Endothelial cell of umbilical vein (primary cell): Measurements from ENCODE around the gene GNA12. TPM values are rescaled to one million over a fixed set of nuclear protein-coding genes. Genes with fewer than 3 reads are reported as not detected.

Experiments used
- BruUV-seq: library from RNA; stranded (reverse); fragments of 400-500 nt; replicated peaks from 2 replicates; lab custom pipeline; 2021; lab: Mats Ljungman, UMichigan
- CTCF ChIA-PET: fragments of 300-600, 350-600 bp; sonication (Branson Sonifier 250); formaldehyde crosslinking; loops from one replicate; lab custom pipeline; 2021; ENCODE audit warnings: antibody characterized with exemption, inconsistent platforms; lab: Charles Lee
- POLR2A ChIA-PET: fragments of 300-600, 350-600 bp; sonication (Branson Sonifier 250); formaldehyde crosslinking; loops from one replicate; lab custom pipeline; 2021; ENCODE audit warnings: antibody characterized with exemption, inconsistent platforms; lab: Charles Lee
- DNase-seq: peaks from one replicate; pipeline ENCODE4 v3.0.0-alpha.2; 2011; ENCODE audit warnings: low read depth, low spot score
- FAIRE-seq: peaks from 2 replicates; lab custom pipeline; 2011; peaks lifted over from hg19 to GRCh38; lab: Jason Lieb, UNC
- H2AFZ ChIP-seq: 2 replicates; pipeline ENCODE4 v1.6.0; 2012; ENCODE audit warnings: low read depth, low read length, control low read depth, inconsistent platforms
- H3K27ac ChIP-seq: 2 replicates; pipeline ENCODE4 v1.5.1; 2011; ENCODE audit warnings: low read depth, mild to moderate bottlenecking, control low read depth, low read length, moderate library complexity; ENCODE audit not compliant: insufficient read depth
- H3K27me3 ChIP-seq, 2 experiments: 2 replicates each; pipeline versions ENCODE4 v1.6.0 to v1.6.1; 2011; ENCODE audit warnings: low read length in 2 of 2, mixed read lengths in 1 of 2; ENCODE audit not compliant: control insufficient read depth in 2 of 2, insufficient read depth in 2 of 2
- H3K36me3 ChIP-seq, 2 experiments: 2 replicates in 1 of 2; 3 replicates in 1 of 2; pipeline ENCODE4 v1.5.1; 2011; ENCODE audit warnings: low read length in 2 of 2, mild to moderate bottlenecking in 1 of 2, moderate library complexity in 1 of 2; ENCODE audit not compliant: control insufficient read depth in 2 of 2, insufficient read depth in 2 of 2; ENCODE audit errors: extremely low read depth in 1 of 2
- H3K4me1 ChIP-seq: 3 replicates; pipeline ENCODE4 v1.5.1; 2011; ENCODE audit warnings: mild to moderate bottlenecking, low read length; ENCODE audit not compliant: control insufficient read depth, insufficient read depth; ENCODE audit errors: extremely low read depth
- H3K4me2 ChIP-seq: 2 replicates; pipeline ENCODE4 v1.6.1; 2011; ENCODE audit warnings: low read length, control low read depth, mixed read lengths; ENCODE audit not compliant: insufficient read depth
- H3K4me3 ChIP-seq, 3 experiments: fragments of 200-600 bp in 1 of 3; sonication (generic), shearing (Covaris generic) in 1 of 3; replicated peaks in 1 of 3; 2 replicates each; pipeline ENCODE4 v1.5.1; 2011 to 2016; ENCODE audit warnings: control low read depth in 3 of 3, low read length in 3 of 3, mild to moderate bottlenecking in 2 of 3, inconsistent platforms in 1 of 3, low read depth in 1 of 3, moderate library complexity in 1 of 3; ENCODE audit not compliant: insufficient read depth in 1 of 3
- H3K79me2 ChIP-seq: 2 replicates; pipeline ENCODE4 v1.6.0; 2012; ENCODE audit warnings: low read length, inconsistent platforms; ENCODE audit not compliant: control insufficient read depth, insufficient read depth
- H3K9ac ChIP-seq: replicated peaks from 2 replicates; pipeline ENCODE3; 2011; ENCODE audit warnings: low read length, control low read depth; ENCODE audit not compliant: insufficient read depth; ENCODE audit errors: extremely low read depth
- H3K9me1 ChIP-seq: replicated peaks from 3 replicates; pipeline ENCODE4 v1.6.0; 2011; ENCODE audit warnings: mild to moderate bottlenecking, low read length; ENCODE audit not compliant: control insufficient read depth, insufficient read depth; ENCODE audit errors: extremely low read depth
- H3K9me3 ChIP-seq: replicated peaks from 2 replicates; pipeline ENCODE4 v1.5.1; 2012; ENCODE audit warnings: low read length, inconsistent platforms; ENCODE audit not compliant: control insufficient read depth, insufficient read depth
- H4K20me1 ChIP-seq: replicated peaks from 2 replicates; pipeline ENCODE3; 2011; ENCODE audit warnings: mild to moderate bottlenecking, low read length; ENCODE audit not compliant: control insufficient read depth, insufficient read depth; ENCODE audit errors: extremely low read depth
- FOS ChIP-seq: IDR thresholded peaks from 2 replicates; pipeline ENCODE4 v1.6.1; 2011; ENCODE audit warnings: mild to moderate bottlenecking, low read length, moderate library complexity, borderline replicate concordance; ENCODE audit not compliant: insufficient read depth
- JUN ChIP-seq: IDR thresholded peaks from 2 replicates; pipeline ENCODE4 v1.6.1; 2011; ENCODE audit warnings: borderline replicate concordance, low read depth; ENCODE audit not compliant: insufficient read length, insufficient read depth
- dilution Hi-C: fragments of 300-500 bp; cut with MboI; formaldehyde crosslinking; loops from one replicate; pipeline ENCODE4 v1.15.0; 2019; ENCODE audit warnings: low sequenced_read_pairs; ENCODE audit not compliant: extremely low pct_ligation_motif_present
- intact Hi-C: fragments of 100-400 bp; cut with micrococcal nuclease; formaldehyde crosslinking; loops from one replicate; pipeline ENCODE4 v1.10.0; 2022
- polyA plus RNA-seq, 4 experiments: library from polyadenylated mRNA; depleted of rRNA in 3 of 4; stranded (reverse) in 3 of 4; unstranded in 1 of 4; fragments of >200 nt; gene quantifications; 2 replicates each; pipeline versions ENCODE4 v1.2.1 to v1.2.3, GENCODE V29; 2011 to 2012; ENCODE audit warnings: missing spikeins in 1 of 4
- total RNA-seq: library from RNA; stranded (reverse); gene quantifications from 2 replicates; pipeline ENCODE4 v1.2.3, GENCODE V29; 2021

GNA12 gene
- total and polyA plus RNA-seq, 2 donors (not counting 3 experiments of a cell fraction or from before 2014, with no cell fraction given): 63.0 to 75.1 TPM

- H3K27me3 ChIP-seq: no peaks in the 10 kb centered on the region
- no peaks in the 10 kb centered on the region for H3K36me3 ChIP-seq
- no peak for FAIRE-seq
- intact Hi-C loops: no loop called here
- TF ChIP-seq FOS: no peak
- no peaks in the 10 kb centered on the region for H3K9me1 ChIP-seq
- no peak overlapping the region for H3K9ac ChIP-seq
- ChIA-PET POLR2A (no interaction called here), CTCF (no interaction called here)
- no peaks in the 10 kb centered on the region for H4K20me1 ChIP-seq
- DNase-seq: no peak
- BruUV-seq: no TSS peak
- H3K4me3 ChIP-seq: no peak overlapping the region
- dilution Hi-C loops: no loop called here
- H3K4me1 ChIP-seq: peaks cover 22% of the 10 kb centered on the region
- peaks cover 50% of the 10 kb centered on the region for H3K79me2 ChIP-seq
- H3K4me2 ChIP-seq: no peak overlapping the region
- no peak overlapping the region for H2AFZ ChIP-seq
- no peaks in the 10 kb centered on the region for H3K9me3 ChIP-seq
- no peak overlapping the region for H3K27ac ChIP-seq
Measured at GRCh38 chr7:2818653-2819052, 25.5 kb downstream of the GNA12 start.

GRCh38 chr7:2818121-2818520, 26.0 kb downstream of the GNA12 start:
- ChIA-PET CTCF (no interaction called here), POLR2A (no interaction called here)
- Histone ChIP-seq H3K79me2 (peaks cover 50% of the 10 kb centered on the region), H3K27me3 (no peaks in the 10 kb centered on the region), H3K9me3 (no peaks in the 10 kb centered on the region), H3K27ac (no peak overlapping the region), H3K36me3 (no peaks in the 10 kb centered on the region), H2AFZ (no peak overlapping the region), H3K9me1 (no peaks in the 10 kb centered on the region), H3K4me2 (no peak overlapping the region), H3K4me3 (no peak overlapping the region), H3K9ac (no peak overlapping the region), H4K20me1 (no peaks in the 10 kb centered on the region), H3K4me1 (peaks cover 22% of the 10 kb centered on the region)
- no peak for FAIRE-seq
- no TSS peak for BruUV-seq
- no peak for TF ChIP-seq JUN
- DNase-seq: no peak
- intact Hi-C loops: no loop called here
- dilution Hi-C loops: no loop called here
